ENCODE data around the gene ALS2. TPM values are rescaled to one million over a fixed set of nuclear protein-coding genes. Genes with fewer than 3 reads are reported as not detected.

Gene ALS2
- total RNA-seq, result 48.1 and 50.2 TPM in 2 replicates
- long read RNA-seq, transcript ALS2-206 (4 exons, 2,677 nt), result major isoform, 34 of 83 reads
- long read RNA-seq, partial matches to known transcripts, result 28 of 83 reads
- long read RNA-seq, other reads (novel, unspliced or antisense), result 17 of 83 reads

GRCh38 chr2:201780674-201781493, at the start of gene ALS2:
Gene ALS2 (minus strand): TSS chr2:201780933. CDS start chr2:201768885, 12,048 bp downstream.
- Mint-ChIP-seq H3K4me3 (ENCODE audit: low read depth) (peak within 1 kb of the TSS; percentile 96), H3K9me3 (ENCODE audit: low read depth) (no peaks in the 10 kb centered on the region), H3K36me3 (ENCODE audit: insufficient read depth) (no peaks in the 10 kb centered on the region), H3K4me1 (ENCODE audit: low read depth) (peaks cover 40% of the 10 kb centered on the region), H3K27me3 (peaks cover 4% of the 10 kb centered on the region), H3K27ac (peak within 1 kb of the TSS; percentile 98)
- TF ChIP-seq CTCF (IDR thresholded peaks at IDR 0.05; ENCODE audit: unreplicated experiment), result no peak
- DNase-seq (ENCODE audit: low spot score, unreplicated experiment), result peak; percentile 95

- Mint-ChIP-seq H3K27me3 (peaks cover 3% of the 10 kb centered on the region), H3K4me1 (ENCODE audit: low read depth) (no peaks in the 10 kb centered on the region), H3K4me3 (ENCODE audit: low read depth) (no peak overlapping the region), H3K36me3 (ENCODE audit: insufficient read depth) (no peaks in the 10 kb centered on the region), H3K27ac (no peak overlapping the region), H3K9me3 (ENCODE audit: low read depth) (peaks cover 3% of the 10 kb centered on the region)
- DNase-seq (ENCODE audit: low spot score, unreplicated experiment), result no peak
- TF ChIP-seq CTCF (IDR thresholded peaks at IDR 0.05; ENCODE audit: unreplicated experiment), result no peak
Observed at GRCh38 chr2:201828220-201828619, 47.5 kb upstream of the ALS2 start.

GRCh38 chr2:201827621-201828020, 46.9 kb upstream of the ALS2 start:
- Mint-ChIP-seq H3K36me3 (ENCODE audit: insufficient read depth) (no peaks in the 10 kb centered on the region), H3K4me1 (ENCODE audit: low read depth) (no peaks in the 10 kb centered on the region), H3K9me3 (ENCODE audit: low read depth) (peaks cover 3% of the 10 kb centered on the region), H3K27ac (no peak overlapping the region), H3K4me3 (ENCODE audit: low read depth) (no peak overlapping the region), H3K27me3 (peaks cover 3% of the 10 kb centered on the region)
- TF ChIP-seq CTCF (IDR thresholded peaks at IDR 0.05; ENCODE audit: unreplicated experiment), result no peak
- no peak for DNase-seq (ENCODE audit: low spot score, unreplicated experiment)

- H3K27ac Mint-ChIP-seq, result no peak overlapping the region
Observed at GRCh38 chr2:201824212-201824611, 43.5 kb upstream of the ALS2 start.

GRCh38 chr2:201821080-201821479, 40.3 kb upstream of the ALS2 start:
- Mint-ChIP-seq H3K27me3 (no peaks in the 10 kb centered on the region), H3K9me3 (ENCODE audit: low read depth) (peaks cover 4% of the 10 kb centered on the region), H3K4me3 (ENCODE audit: low read depth) (no peak overlapping the region), H3K36me3 (ENCODE audit: insufficient read depth) (no peaks in the 10 kb centered on the region), H3K4me1 (ENCODE audit: low read depth) (peaks cover 2% of the 10 kb centered on the region), H3K27ac (no peak overlapping the region)
- TF ChIP-seq CTCF (IDR thresholded peaks at IDR 0.05; ENCODE audit: unreplicated experiment), result no peak
- no peak for DNase-seq (ENCODE audit: low spot score, unreplicated experiment)

More at GRCh38 chr2:201824212-201824611, 43.5 kb upstream of the ALS2 start:
- no peak for DNase-seq (ENCODE audit: low spot score, unreplicated experiment)
- Mint-ChIP-seq H3K27me3 (peaks cover 3% of the 10 kb centered on the region), H3K36me3 (ENCODE audit: insufficient read depth) (no peaks in the 10 kb centered on the region), H3K4me3 (ENCODE audit: low read depth) (no peak overlapping the region), H3K9me3 (ENCODE audit: low read depth) (peaks cover under 1% of the 10 kb centered on the region), H3K4me1 (ENCODE audit: low read depth) (peaks cover 2% of the 10 kb centered on the region)
- TF ChIP-seq CTCF (IDR thresholded peaks at IDR 0.05; ENCODE audit: unreplicated experiment), result no peak

Data from progenitor cell of endocrine pancreas (in vitro differentiated cells).